CD8-positive, alpha-beta memory T cell (primary cell): ENCODE measurements around the gene YIPF2. TPM values are rescaled to one million over a fixed set of nuclear protein-coding genes. Genes with fewer than 3 reads are reported as not detected.

Experiments used
- CTCF ChIA-PET: fragments of 350-600 bp; sonication (Branson Sonifier 250); formaldehyde crosslinking; loops from one replicate; lab custom pipeline; 2021; ENCODE audit warnings: antibody characterized with exemption; lab: Charles Lee
- POLR2A ChIA-PET: fragments of 350-600 bp; sonication (Branson Sonifier 250); formaldehyde crosslinking; loops from one replicate; lab custom pipeline; 2021; ENCODE audit warnings: antibody characterized with exemption; lab: Charles Lee
- DNase-seq, 5 donors: peaks; one replicate each; pipeline versions ENCODE4 v3.0.0 to v3.0.0-alpha.2; 2020 to 2022; ENCODE audit warnings: mixed read lengths in 1 of 5
- H3K27ac ChIP-seq: one replicate; pipeline ENCODE4 v1.7.0; 2013; ENCODE audit warnings: low read depth, mild to moderate bottlenecking, low read length, moderate library complexity
- H3K27me3 ChIP-seq: 2 replicates; pipeline ENCODE4 v1.7.0; 2013; ENCODE audit warnings: low read length, mild to moderate bottlenecking; ENCODE audit not compliant: insufficient read depth, poor library complexity, severe bottlenecking
- H3K36me3 ChIP-seq: 2 replicates; pipeline ENCODE4 v1.7.0; 2013; ENCODE audit warnings: mild to moderate bottlenecking, low read length, moderate library complexity; ENCODE audit not compliant: insufficient read depth
- H3K4me1 ChIP-seq: 2 replicates; pipeline ENCODE4 v1.7.0; 2013; ENCODE audit warnings: mild to moderate bottlenecking, low read length, moderate library complexity; ENCODE audit not compliant: insufficient read depth
- H3K4me3 ChIP-seq: 2 replicates; pipeline ENCODE4 v1.7.0; 2013; ENCODE audit warnings: mild to moderate bottlenecking, low read length
- H3K9me3 ChIP-seq: 2 replicates; pipeline ENCODE4 v1.7.0; 2013; ENCODE audit warnings: mild to moderate bottlenecking, low read length
- H3K27ac Mint-ChIP-seq, 8 donors: one replicate each; pipeline ENCODE4 v1.8.0; 2020 to 2021; ENCODE audit warnings: mixed read lengths in 8 of 8, mild to moderate bottlenecking in 6 of 8, inconsistent platforms in 3 of 8, moderate library complexity in 3 of 8
- H3K27me3 Mint-ChIP-seq, 2 donors: one replicate each; pipeline ENCODE4 v1.8.0; 2020 to 2021; ENCODE audit warnings: mixed read lengths in 2 of 2, mild to moderate bottlenecking in 1 of 2, moderate library complexity in 1 of 2
- H3K36me3 Mint-ChIP-seq, 3 donors: one replicate each; pipeline ENCODE4 v1.8.0; 2020 to 2021; ENCODE audit warnings: mixed read lengths in 3 of 3, inconsistent platforms in 1 of 3, mild to moderate bottlenecking in 1 of 3
- H3K4me1 Mint-ChIP-seq, 3 donors: one replicate each; pipeline ENCODE4 v1.8.0; 2020 to 2021; ENCODE audit warnings: mixed read lengths in 3 of 3, inconsistent platforms in 1 of 3, mild to moderate bottlenecking in 1 of 3
- H3K4me3 Mint-ChIP-seq, 7 donors: one replicate each; pipeline ENCODE4 v1.8.0; 2020 to 2021; ENCODE audit warnings: mixed read lengths in 7 of 7, mild to moderate bottlenecking in 6 of 7, moderate library complexity in 4 of 7, inconsistent platforms in 2 of 7
- H3K9me3 Mint-ChIP-seq, 5 donors: one replicate each; pipeline ENCODE4 v1.8.0; 2020 to 2022; ENCODE audit warnings: mixed read lengths in 5 of 5, mild to moderate bottlenecking in 3 of 5, moderate library complexity in 2 of 5, inconsistent platforms in 1 of 5
- polyA plus RNA-seq: library from polyadenylated mRNA; unstranded; fragments of 300-500 nt; fragmentation: Illumina TruSeq; gene quantifications from one replicate; pipeline ENCODE4 v1.2.3, GENCODE V29; 2021
- total RNA-seq, 2 experiments: library from RNA; stranded (reverse); gene quantifications; one replicate each; pipeline ENCODE4 v1.2.3, GENCODE V29; 2021

The YIPF2 gene
- total and polyA plus RNA-seq, 3 experiments from 2014 or later = 15.9 to 33.7 (median 25.5) TPM

- H3K27me3 ChIP-seq = no peaks in the 10 kb centered on the region
- Mint-ChIP-seq H3K9me3 (no peaks in the 10 kb centered on the region), H3K27me3 (no peaks in the 10 kb centered on the region), H3K36me3 (peaks cover 0 to 2% (median 0%) of the 10 kb centered on the region in 3 donors), H3K4me1 (peaks cover 10 to 21% (median 21%) of the 10 kb centered on the region in 3 donors), H3K27ac (peak overlapping the region in 1 of 8 donors; percentile 98), H3K4me3 (no peak overlapping the region)
- no peak overlapping the region for H3K27ac ChIP-seq
- no peaks in the 10 kb centered on the region for H3K36me3 ChIP-seq
- POLR2A ChIA-PET = no interaction called here
- no peaks in the 10 kb centered on the region for H3K9me3 ChIP-seq
- no peak overlapping the region for H3K4me3 ChIP-seq
- no peak for DNase-seq
- no peaks in the 10 kb centered on the region for H3K4me1 ChIP-seq
- CTCF ChIA-PET = no interaction called here
Measured at GRCh38 chr19:10895920-10896319, 32.5 kb downstream of the YIPF2 start.

DNA sequence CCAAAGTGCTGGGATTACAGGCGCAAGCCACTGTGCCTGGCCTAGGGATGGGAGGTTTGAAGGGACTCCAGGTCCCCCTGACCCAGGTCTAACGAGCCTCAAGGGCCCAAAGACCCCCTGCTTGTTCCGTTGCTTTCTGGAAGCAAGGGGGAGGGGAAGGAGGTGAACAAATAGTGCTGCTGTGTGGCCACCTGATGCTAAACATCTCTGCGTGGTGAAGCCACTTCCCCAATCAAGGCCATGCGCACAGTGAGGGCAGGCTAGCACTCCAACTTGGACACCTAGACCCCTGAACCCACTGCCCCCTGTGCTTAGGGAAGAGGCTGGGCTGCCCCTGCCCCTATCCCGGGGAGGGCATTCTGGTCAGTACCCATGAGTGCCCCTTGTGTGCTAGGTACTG is 33.1 kb downstream of the YIPF2 start:
- no peak for DNase-seq
- Histone ChIP-seq H3K27ac (no peak overlapping the region), H3K4me3 (no peak overlapping the region), H3K27me3 (no peaks in the 10 kb centered on the region), H3K9me3 (no peaks in the 10 kb centered on the region), H3K4me1 (no peaks in the 10 kb centered on the region), H3K36me3 (no peaks in the 10 kb centered on the region)
- Mint-ChIP-seq H3K27me3 (no peaks in the 10 kb centered on the region), H3K4me1 (peaks cover 10 to 21% (median 20%) of the 10 kb centered on the region in 3 donors), H3K4me3 (no peak overlapping the region), H3K9me3 (no peaks in the 10 kb centered on the region), H3K36me3 (peaks cover 0 to 1% (median 0%) of the 10 kb centered on the region in 3 donors), H3K27ac (peak overlapping the region in 1 of 8 donors; percentile 98)
- CTCF ChIA-PET = no interaction called here
- POLR2A ChIA-PET = no interaction called here

DNA sequence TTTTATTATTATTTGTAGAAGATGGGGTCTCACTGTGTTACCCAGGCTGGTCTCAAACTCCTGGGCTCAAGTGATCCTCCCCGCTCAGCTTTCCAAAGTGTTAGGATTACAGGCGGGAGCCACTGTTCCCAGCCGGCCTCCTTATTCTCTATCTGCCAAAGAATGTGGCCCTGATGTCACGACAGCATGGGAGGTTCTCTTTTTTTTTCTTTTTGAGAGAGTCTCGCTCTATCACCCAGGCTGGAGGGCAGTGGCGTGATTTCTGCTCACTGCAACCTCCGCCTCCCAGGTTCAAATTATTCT is 33.6 kb downstream of the YIPF2 start:
- no peaks in the 10 kb centered on the region for H3K9me3 ChIP-seq
- Mint-ChIP-seq H3K36me3 (no peaks in the 10 kb centered on the region), H3K4me1 (peaks cover 10 to 18% (median 16%) of the 10 kb centered on the region in 3 donors), H3K27me3 (no peaks in the 10 kb centered on the region), H3K27ac (no peak overlapping the region), H3K9me3 (no peaks in the 10 kb centered on the region), H3K4me3 (no peak overlapping the region)
- no peaks in the 10 kb centered on the region for H3K4me1 ChIP-seq
- CTCF ChIA-PET = no interaction called here
- no peak overlapping the region for H3K27ac ChIP-seq
- no peaks in the 10 kb centered on the region for H3K36me3 ChIP-seq
- H3K4me3 ChIP-seq = no peak overlapping the region
- H3K27me3 ChIP-seq = no peaks in the 10 kb centered on the region
- no peak for DNase-seq
- POLR2A ChIA-PET = no interaction called here

DNA sequence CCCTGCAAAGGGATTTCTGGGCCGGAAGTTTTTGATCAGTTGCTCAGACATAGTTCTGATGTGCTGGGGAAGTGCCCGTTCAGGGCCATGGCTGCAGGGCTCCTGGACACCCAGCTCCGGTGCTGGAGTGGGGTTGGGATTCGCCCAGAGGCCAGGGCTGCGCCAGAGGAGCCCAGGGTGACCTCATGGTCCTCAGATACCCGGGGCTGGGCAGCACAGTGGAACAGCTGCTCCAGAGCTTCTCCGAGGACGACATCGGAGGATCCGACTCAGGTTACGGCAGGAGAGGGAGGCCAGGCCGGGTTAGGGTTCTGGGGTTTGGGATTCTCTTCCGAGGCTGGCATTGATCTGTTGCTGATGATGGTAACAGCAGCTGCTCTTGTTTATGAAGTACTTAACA is 36.2 kb downstream of the YIPF2 start:
- no peak overlapping the region for H3K27ac ChIP-seq
- ChIA-PET POLR2A (interaction anchor here (0.8 kb wide), 1 partner anchor 21 kb away, joined by 3 read pairs; no protein-coding TSS in a partner anchor), CTCF (no interaction called here)
- no peaks in the 10 kb centered on the region for H3K9me3 ChIP-seq
- Mint-ChIP-seq H3K27ac (peak overlapping the region in 1 of 8 donors; percentile 50), H3K27me3 (no peaks in the 10 kb centered on the region), H3K36me3 (peaks cover 0 to under 1% (median 0%) of the 10 kb centered on the region in 3 donors), H3K9me3 (no peaks in the 10 kb centered on the region), H3K4me3 (no peak overlapping the region), H3K4me1 (peaks cover 14 to 22% (median 18%) of the 10 kb centered on the region in 3 donors)
- no peaks in the 10 kb centered on the region for H3K36me3 ChIP-seq
- no peak for DNase-seq
- no peaks in the 10 kb centered on the region for H3K27me3 ChIP-seq
- H3K4me3 ChIP-seq = no peak overlapping the region
- no peaks in the 10 kb centered on the region for H3K4me1 ChIP-seq

DNA sequence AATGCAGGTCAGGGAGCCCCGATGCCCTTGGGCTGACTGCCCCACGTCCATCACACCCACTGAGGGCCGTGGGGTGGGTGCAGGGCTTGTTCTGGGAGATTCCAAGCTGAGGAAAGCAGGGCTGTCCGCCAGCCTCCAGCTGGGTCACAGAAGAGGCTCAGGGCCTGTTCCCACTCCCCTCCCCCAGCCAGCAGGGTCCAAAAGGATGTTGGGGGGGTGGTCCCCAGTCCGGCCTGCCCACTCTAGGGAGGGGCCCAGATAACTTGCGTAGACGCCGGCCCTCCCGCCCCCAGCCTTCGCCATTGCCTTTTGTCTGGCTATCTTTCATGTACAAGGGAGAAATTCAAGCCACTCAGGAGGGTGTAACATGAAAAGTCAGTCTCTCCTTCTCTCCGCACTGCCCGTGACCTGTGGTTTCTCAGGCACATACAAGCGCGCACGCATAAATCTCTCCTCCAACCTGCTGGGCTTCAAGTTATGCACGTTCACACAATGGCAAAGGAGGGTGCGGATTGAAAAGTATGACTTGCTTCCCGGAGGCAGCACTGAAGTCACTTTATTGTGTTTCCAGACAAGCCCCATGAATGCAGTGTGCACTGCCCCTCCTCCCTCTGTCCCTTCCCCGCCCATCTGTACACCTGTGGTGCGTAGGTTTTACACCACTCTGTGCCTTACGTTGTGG is 36.9 kb downstream of the YIPF2 start:
- peak overlapping the region in 1 of 8 donors; percentile 45 for H3K27ac Mint-ChIP-seq

DNA sequence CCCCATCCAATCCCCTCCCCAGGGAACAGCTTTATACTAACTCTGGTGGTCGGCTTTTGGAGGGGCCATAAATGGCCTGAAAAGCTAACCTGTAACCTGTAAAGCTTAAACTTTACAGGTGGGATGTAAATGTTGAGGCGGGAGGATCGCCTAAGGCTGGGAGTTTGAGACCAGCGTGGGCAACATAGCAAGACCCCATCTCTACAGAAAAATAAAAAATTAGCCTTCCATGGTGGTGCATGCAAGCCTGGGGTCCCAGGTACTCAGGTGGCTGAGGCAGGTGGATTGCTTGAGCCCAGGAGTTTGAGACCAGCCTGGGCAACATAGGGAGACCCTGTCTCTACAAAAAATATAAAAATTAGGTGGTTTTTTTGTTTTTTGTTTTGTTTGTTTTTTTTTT is 38.6 kb downstream of the YIPF2 start:
- no peak overlapping the region for H3K27ac ChIP-seq
- Mint-ChIP-seq H3K4me1 (peaks cover 5 to 13% (median 8%) of the 10 kb centered on the region in 3 donors), H3K27me3 (no peaks in the 10 kb centered on the region), H3K4me3 (no peak overlapping the region), H3K36me3 (peaks cover 0 to 1% (median 0%) of the 10 kb centered on the region in 3 donors), H3K27ac (no peak overlapping the region), H3K9me3 (no peaks in the 10 kb centered on the region)
- H3K27me3 ChIP-seq = no peaks in the 10 kb centered on the region
- no peaks in the 10 kb centered on the region for H3K36me3 ChIP-seq
- H3K4me3 ChIP-seq = no peak overlapping the region
- no peak for DNase-seq
- POLR2A ChIA-PET = no interaction called here
- CTCF ChIA-PET = interaction anchor here (0.7 kb wide), 1 partner anchor 47 kb away, joined by 4 read pairs; no protein-coding TSS in a partner anchor
- no peaks in the 10 kb centered on the region for H3K4me1 ChIP-seq
- no peaks in the 10 kb centered on the region for H3K9me3 ChIP-seq

More for the DNA sequence above, 36.9 kb downstream of the YIPF2 start:
- no peak for DNase-seq
- ChIA-PET POLR2A (no interaction called here), CTCF (no interaction called here)
- no peak overlapping the region for H3K4me3 ChIP-seq
- Mint-ChIP-seq H3K4me3 (no peak overlapping the region), H3K27me3 (no peaks in the 10 kb centered on the region), H3K36me3 (peaks cover 0 to 1% (median 0%) of the 10 kb centered on the region in 3 donors), H3K9me3 (no peaks in the 10 kb centered on the region), H3K4me1 (peaks cover 9 to 16% (median 11%) of the 10 kb centered on the region in 3 donors)
- no peaks in the 10 kb centered on the region for H3K27me3 ChIP-seq
- H3K9me3 ChIP-seq = no peaks in the 10 kb centered on the region
- H3K36me3 ChIP-seq = no peaks in the 10 kb centered on the region
- no peak overlapping the region for H3K27ac ChIP-seq
- no peaks in the 10 kb centered on the region for H3K4me1 ChIP-seq

GRCh38 chr19:10888421-10888866 is 40.0 kb downstream of the YIPF2 start:
- no peak for DNase-seq
- ChIA-PET CTCF (no interaction called here), POLR2A (no interaction called here)
- no peak overlapping the region for H3K27ac ChIP-seq
- Mint-ChIP-seq H3K36me3 (peaks cover 0 to 1% (median 0%) of the 10 kb centered on the region in 3 donors), H3K4me3 (no peak overlapping the region), H3K27ac (peak overlapping the region in 1 of 8 donors; percentile 79), H3K4me1 (peaks cover 5 to 13% (median 8%) of the 10 kb centered on the region in 3 donors), H3K27me3 (no peaks in the 10 kb centered on the region), H3K9me3 (no peaks in the 10 kb centered on the region)
- H3K4me3 ChIP-seq = no peak overlapping the region
- H3K27me3 ChIP-seq = no peaks in the 10 kb centered on the region
- no peaks in the 10 kb centered on the region for H3K9me3 ChIP-seq
- H3K4me1 ChIP-seq = no peaks in the 10 kb centered on the region
- H3K36me3 ChIP-seq = no peaks in the 10 kb centered on the region

- Mint-ChIP-seq H3K27ac (peak overlapping the region in 1 of 8 donors; percentile 79), H3K4me3 (no peak overlapping the region), H3K4me1 (peaks cover 5 to 13% (median 8%) of the 10 kb centered on the region in 3 donors), H3K9me3 (no peaks in the 10 kb centered on the region), H3K36me3 (peaks cover 0 to 1% (median 0%) of the 10 kb centered on the region in 3 donors), H3K27me3 (no peaks in the 10 kb centered on the region)
- H3K4me1 ChIP-seq = no peaks in the 10 kb centered on the region
- CTCF ChIA-PET = no interaction called here
- no peaks in the 10 kb centered on the region for H3K36me3 ChIP-seq
- no peak overlapping the region for H3K27ac ChIP-seq
- POLR2A ChIA-PET = no interaction called here
- no peak overlapping the region for H3K4me3 ChIP-seq
- no peaks in the 10 kb centered on the region for H3K27me3 ChIP-seq
- H3K9me3 ChIP-seq = no peaks in the 10 kb centered on the region
- no peak for DNase-seq
Measured at GRCh38 chr19:10887616-10888367, 40.6 kb downstream of the YIPF2 start.
